ENCODE data around the gene RILPL1.

DNA sequence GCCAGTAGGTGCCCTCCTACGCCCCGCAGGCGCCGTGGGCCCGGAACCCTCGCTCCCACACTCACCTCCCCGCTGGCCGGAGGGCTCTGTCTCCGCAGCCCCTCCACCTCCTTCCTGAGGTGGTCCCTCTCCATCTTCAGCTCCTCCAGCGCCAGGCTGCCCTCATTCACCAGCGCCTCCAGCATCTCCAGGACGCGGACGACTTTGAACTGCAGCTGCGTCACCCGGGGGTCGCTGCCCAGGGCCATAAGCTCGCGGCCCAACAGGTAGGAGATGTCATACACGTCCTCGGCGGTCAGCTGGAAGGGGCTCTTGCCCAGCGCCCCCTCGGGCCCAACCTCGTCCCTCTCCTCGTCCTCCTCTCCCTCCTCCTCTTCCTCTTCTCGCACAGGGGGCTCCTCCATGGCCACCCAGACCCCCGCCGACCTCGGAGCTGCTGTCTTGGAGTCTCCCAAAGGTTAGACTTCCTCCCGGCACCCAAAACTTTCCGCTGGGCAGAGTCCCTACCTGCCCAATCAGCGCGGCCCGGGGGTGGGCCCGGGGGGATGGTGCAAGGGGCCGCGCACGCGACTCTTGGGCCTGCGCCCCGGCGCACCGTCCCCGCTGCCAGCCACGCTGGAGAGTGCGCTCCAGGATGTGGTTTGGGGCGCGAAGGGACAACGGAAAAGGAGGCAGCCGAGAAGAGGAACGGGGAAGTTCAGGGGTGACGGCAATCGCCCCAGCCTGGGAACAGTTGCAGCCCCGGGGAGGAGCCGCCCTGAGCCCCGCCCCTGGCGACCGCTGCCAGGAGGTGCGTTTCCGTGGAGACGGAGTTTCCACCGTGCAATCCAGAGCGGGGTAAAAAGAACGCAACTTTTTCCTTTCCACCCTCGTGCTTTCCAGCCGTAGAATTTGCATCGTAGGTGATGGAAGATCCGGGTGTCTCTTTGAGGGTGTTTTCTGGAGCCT is 97.2 kb downstream of the RILPL1 start, which contains the start of gene RILPL2:
- TF ChIP-seq POLR2AphosphoS5 (IDR thresholded peaks at IDR 0.05) (peak; percentile 23 to 83 (median 78)), POLR2A (IDR thresholded peaks at IDR 0.05) (peak in 1 of 2 donors; percentile 39)
- TF ChIP-seq, protein P1, sequence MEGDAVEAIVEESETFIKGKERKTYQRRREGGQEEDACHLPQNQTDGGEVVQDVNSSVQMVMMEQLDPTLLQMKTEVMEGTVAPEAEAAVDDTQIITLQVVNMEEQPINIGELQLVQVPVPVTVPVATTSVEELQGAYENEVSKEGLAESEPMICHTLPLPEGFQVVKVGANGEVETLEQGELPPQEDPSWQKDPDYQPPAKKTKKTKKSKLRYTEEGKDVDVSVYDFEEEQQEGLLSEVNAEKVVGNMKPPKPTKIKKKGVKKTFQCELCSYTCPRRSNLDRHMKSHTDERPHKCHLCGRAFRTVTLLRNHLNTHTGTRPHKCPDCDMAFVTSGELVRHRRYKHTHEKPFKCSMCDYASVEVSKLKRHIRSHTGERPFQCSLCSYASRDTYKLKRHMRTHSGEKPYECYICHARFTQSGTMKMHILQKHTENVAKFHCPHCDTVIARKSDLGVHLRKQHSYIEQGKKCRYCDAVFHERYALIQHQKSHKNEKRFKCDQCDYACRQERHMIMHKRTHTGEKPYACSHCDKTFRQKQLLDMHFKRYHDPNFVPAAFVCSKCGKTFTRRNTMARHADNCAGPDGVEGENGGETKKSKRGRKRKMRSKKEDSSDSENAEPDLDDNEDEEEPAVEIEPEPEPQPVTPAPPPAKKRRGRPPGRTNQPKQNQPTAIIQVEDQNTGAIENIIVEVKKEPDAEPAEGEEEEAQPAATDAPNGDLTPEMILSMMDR (IDR thresholded peaks at IDR 0.05), result no peak

Data from sigmoid colon (tissue), 4 donors.